ENCODE results near the gene ATP9A.

ATP9A gene

GRCh38 chr20:51803148-51803854 is 35.1 kb upstream of the ATP9A start:
- Histone ChIP-seq H2AFZ (ENCODE audit: low read length) (no peak overlapping the region), H3K27me3 (ENCODE audit: insufficient read depth, low read length) (no peaks in the 10 kb centered on the region), H3K79me2 (ENCODE audit: insufficient read depth, low read length) (no peaks in the 10 kb centered on the region), H3K4me1 (ENCODE audit: insufficient read depth, low read length, severe bottlenecking) (no peaks in the 10 kb centered on the region), H3K9ac (ENCODE audit: low read length) (no peak overlapping the region), H3K9me3 (ENCODE audit: low read length) (no peaks in the 10 kb centered on the region), H3F3A (ENCODE audit: insufficient read depth, low read length) (no peaks in the 10 kb centered on the region), H3K4me3 (ENCODE audit: low read depth, low read length, poor library complexity, severe bottlenecking) (no peak overlapping the region), H4K20me1 (ENCODE audit: insufficient read depth, low read length) (no peaks in the 10 kb centered on the region), H3K4me2 (ENCODE audit: low read length) (no peak overlapping the region), H3K9me2 (ENCODE audit: low read depth, low read length) (no peaks in the 10 kb centered on the region), H3K27ac (ENCODE audit: low read depth, low read length, poor library complexity, severe bottlenecking) (no peak overlapping the region), H3K36me3 (ENCODE audit: insufficient read depth, low read length) (no peaks in the 10 kb centered on the region)
- TF ChIP-seq, protein P1, sequence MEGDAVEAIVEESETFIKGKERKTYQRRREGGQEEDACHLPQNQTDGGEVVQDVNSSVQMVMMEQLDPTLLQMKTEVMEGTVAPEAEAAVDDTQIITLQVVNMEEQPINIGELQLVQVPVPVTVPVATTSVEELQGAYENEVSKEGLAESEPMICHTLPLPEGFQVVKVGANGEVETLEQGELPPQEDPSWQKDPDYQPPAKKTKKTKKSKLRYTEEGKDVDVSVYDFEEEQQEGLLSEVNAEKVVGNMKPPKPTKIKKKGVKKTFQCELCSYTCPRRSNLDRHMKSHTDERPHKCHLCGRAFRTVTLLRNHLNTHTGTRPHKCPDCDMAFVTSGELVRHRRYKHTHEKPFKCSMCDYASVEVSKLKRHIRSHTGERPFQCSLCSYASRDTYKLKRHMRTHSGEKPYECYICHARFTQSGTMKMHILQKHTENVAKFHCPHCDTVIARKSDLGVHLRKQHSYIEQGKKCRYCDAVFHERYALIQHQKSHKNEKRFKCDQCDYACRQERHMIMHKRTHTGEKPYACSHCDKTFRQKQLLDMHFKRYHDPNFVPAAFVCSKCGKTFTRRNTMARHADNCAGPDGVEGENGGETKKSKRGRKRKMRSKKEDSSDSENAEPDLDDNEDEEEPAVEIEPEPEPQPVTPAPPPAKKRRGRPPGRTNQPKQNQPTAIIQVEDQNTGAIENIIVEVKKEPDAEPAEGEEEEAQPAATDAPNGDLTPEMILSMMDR (IDR thresholded peaks at IDR 0.05; ENCODE audit: low read length) = no peak
- no peak for TF ChIP-seq EZH2 (IDR thresholded peaks at IDR 0.05; ENCODE audit: borderline replicate concordance, low read length)

- no peak within 1 kb of the TSS for H3K27ac ChIP-seq (ENCODE audit: low read depth, low read length, poor library complexity, severe bottlenecking)
- TF ChIP-seq EZH2 (IDR thresholded peaks at IDR 0.05; ENCODE audit: borderline replicate concordance, low read length) = no peak
- TF ChIP-seq, protein P1 (IDR thresholded peaks at IDR 0.05; ENCODE audit: low read length) = no peak
- H4K20me1 ChIP-seq (ENCODE audit: insufficient read depth, low read length) = no peaks in the 10 kb centered on the region
- no peak within 1 kb of the TSS for H3K4me2 ChIP-seq (ENCODE audit: low read length)
- H3F3A ChIP-seq (ENCODE audit: insufficient read depth, low read length) = no peaks in the 10 kb centered on the region
- H3K36me3 ChIP-seq (ENCODE audit: insufficient read depth, low read length) = no peaks in the 10 kb centered on the region
- no peak within 1 kb of the TSS for H3K4me3 ChIP-seq (ENCODE audit: low read depth, low read length, poor library complexity, severe bottlenecking)
- no peaks in the 10 kb centered on the region for H3K9me2 ChIP-seq (ENCODE audit: low read depth, low read length)
- H3K9me3 ChIP-seq (ENCODE audit: low read length) = no peaks in the 10 kb centered on the region
- no peaks in the 10 kb centered on the region for H3K79me2 ChIP-seq (ENCODE audit: insufficient read depth, low read length)
- no peak within 1 kb of the TSS for H3K9ac ChIP-seq (ENCODE audit: low read length)
- no peaks in the 10 kb centered on the region for H3K27me3 ChIP-seq (ENCODE audit: insufficient read depth, low read length)
- H3K4me1 ChIP-seq (ENCODE audit: insufficient read depth, low read length, severe bottlenecking) = no peaks in the 10 kb centered on the region
- no peak within 1 kb of the TSS for H2AFZ ChIP-seq (ENCODE audit: low read length)
These were observed 34.1 kb upstream of the ATP9A start, which contains the start of gene SALL4 for GRCh38 chr20:51802170-51802751. SALL4 (minus strand) TSS chr20:51802521; CDS start chr20:51802408, 113 bp downstream.

DNA sequence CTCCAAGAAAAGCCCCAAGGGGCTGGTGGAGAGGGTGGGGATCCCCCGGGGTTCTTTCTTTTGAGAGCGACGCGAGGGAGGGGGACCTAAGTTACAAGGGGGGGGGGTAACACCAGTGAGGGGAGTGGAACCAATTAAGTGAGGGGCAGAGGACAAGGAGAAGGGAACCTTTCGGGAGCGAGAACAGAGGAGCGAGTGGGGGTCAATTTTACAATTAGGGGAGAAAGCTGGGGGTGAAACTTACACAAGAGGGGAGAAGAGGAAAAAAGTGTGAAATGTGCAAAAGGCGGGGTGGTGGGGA is 33.6 kb upstream of the ATP9A start:
- H3K4me2 ChIP-seq (ENCODE audit: low read length) = no peak overlapping the region
- no peaks in the 10 kb centered on the region for H3K4me1 ChIP-seq (ENCODE audit: insufficient read depth, low read length, severe bottlenecking)
- H3K79me2 ChIP-seq (ENCODE audit: insufficient read depth, low read length) = no peaks in the 10 kb centered on the region
- H2AFZ ChIP-seq (ENCODE audit: low read length) = no peak overlapping the region
- H3K9ac ChIP-seq (ENCODE audit: low read length) = no peak overlapping the region
- H3K27me3 ChIP-seq (ENCODE audit: insufficient read depth, low read length) = no peaks in the 10 kb centered on the region
- H3K4me3 ChIP-seq (ENCODE audit: low read depth, low read length, poor library complexity, severe bottlenecking) = no peak overlapping the region
- no peaks in the 10 kb centered on the region for H3K9me3 ChIP-seq (ENCODE audit: low read length)
- H3K9me2 ChIP-seq (ENCODE audit: low read depth, low read length) = no peaks in the 10 kb centered on the region
- no peaks in the 10 kb centered on the region for H3K36me3 ChIP-seq (ENCODE audit: insufficient read depth, low read length)
- H3K27ac ChIP-seq (ENCODE audit: low read depth, low read length, poor library complexity, severe bottlenecking) = no peak overlapping the region
- no peaks in the 10 kb centered on the region for H3F3A ChIP-seq (ENCODE audit: insufficient read depth, low read length)
- no peak for TF ChIP-seq EZH2 (IDR thresholded peaks at IDR 0.05; ENCODE audit: borderline replicate concordance, low read length)
- TF ChIP-seq, protein P1 (IDR thresholded peaks at IDR 0.05; ENCODE audit: low read length) = no peak
- no peaks in the 10 kb centered on the region for H4K20me1 ChIP-seq (ENCODE audit: insufficient read depth, low read length)
